ENCODE measurements around the gene SNX5. TPM values are rescaled to one million over a fixed set of nuclear protein-coding genes. Genes with fewer than 3 reads are reported as not detected.

Gene SNX5
- total RNA-seq, 1 donor from 2014 or later: 82.5 TPM

GRCh38 chr20:17902531-17903083 lies 66.0 kb downstream of the SNX5 start:
- Mint-ChIP-seq H3K9me3 (ENCODE audit: low read depth) (peaks cover 2% of the 10 kb centered on the region), H3K27ac (ENCODE audit: unreplicated experiment) (no peak overlapping the region), H3K4me1 (ENCODE audit: low read depth) (peaks cover 9% of the 10 kb centered on the region), H3K36me3 (ENCODE audit: low read depth) (peaks cover 3% of the 10 kb centered on the region), H3K27me3 (ENCODE audit: low read depth) (no peaks in the 10 kb centered on the region), H3K4me3 (ENCODE audit: unreplicated experiment) (no peak overlapping the region)
- TF ChIP-seq CTCF (IDR thresholded peaks at IDR 0.05): no peak
- no peak for DNase-seq (ENCODE audit: low spot score)

- H3K4me3 Mint-ChIP-seq (ENCODE audit: unreplicated experiment): no peak overlapping the region
- peaks cover 2% of the 10 kb centered on the region for H3K9me3 Mint-ChIP-seq (ENCODE audit: low read depth)
- no peaks in the 10 kb centered on the region for H3K27me3 Mint-ChIP-seq (ENCODE audit: low read depth)
- no peak for DNase-seq (ENCODE audit: low spot score)
- peaks cover 3% of the 10 kb centered on the region for H3K36me3 Mint-ChIP-seq (ENCODE audit: low read depth)
- H3K4me1 Mint-ChIP-seq (ENCODE audit: low read depth): peaks cover 15% of the 10 kb centered on the region
- no peak for TF ChIP-seq CTCF (IDR thresholded peaks at IDR 0.05)
- no peak overlapping the region for H3K27ac Mint-ChIP-seq (ENCODE audit: unreplicated experiment)
Observed at GRCh38 chr20:17901971-17902370, 66.6 kb downstream of the SNX5 start.

GRCh38 chr20:17898548-17898994 lies 70.0 kb downstream of the SNX5 start:
- H3K36me3 Mint-ChIP-seq (ENCODE audit: low read depth): no peaks in the 10 kb centered on the region
- no peaks in the 10 kb centered on the region for H3K27me3 Mint-ChIP-seq (ENCODE audit: low read depth)
- no peak overlapping the region for H3K27ac Mint-ChIP-seq (ENCODE audit: unreplicated experiment)
- no peak overlapping the region for H3K4me3 Mint-ChIP-seq (ENCODE audit: unreplicated experiment)
- peak; percentile 97 for TF ChIP-seq CTCF (IDR thresholded peaks at IDR 0.05)
- no peak for DNase-seq (ENCODE audit: low spot score)
- peaks cover 33% of the 10 kb centered on the region for H3K4me1 Mint-ChIP-seq (ENCODE audit: low read depth)
- H3K9me3 Mint-ChIP-seq (ENCODE audit: low read depth): peaks cover 2% of the 10 kb centered on the region

- Mint-ChIP-seq H3K27ac (ENCODE audit: unreplicated experiment) (no peak overlapping the region), H3K9me3 (ENCODE audit: low read depth) (peaks cover 4% of the 10 kb centered on the region), H3K27me3 (ENCODE audit: low read depth) (no peaks in the 10 kb centered on the region), H3K4me3 (ENCODE audit: unreplicated experiment) (no peak overlapping the region), H3K36me3 (ENCODE audit: low read depth) (no peaks in the 10 kb centered on the region), H3K4me1 (ENCODE audit: low read depth) (peaks cover 32% of the 10 kb centered on the region)
- no peak for DNase-seq (ENCODE audit: low spot score)
- no peak for TF ChIP-seq CTCF (IDR thresholded peaks at IDR 0.05)
Observed at GRCh38 chr20:17897566-17898307, 70.9 kb downstream of the SNX5 start.

- Mint-ChIP-seq H3K36me3 (ENCODE audit: low read depth) (peaks cover 2% of the 10 kb centered on the region), H3K4me1 (ENCODE audit: low read depth) (peaks cover 41% of the 10 kb centered on the region), H3K27me3 (ENCODE audit: low read depth) (no peaks in the 10 kb centered on the region), H3K27ac (ENCODE audit: unreplicated experiment) (no peak overlapping the region), H3K4me3 (ENCODE audit: unreplicated experiment) (no peak overlapping the region), H3K9me3 (ENCODE audit: low read depth) (peaks cover 4% of the 10 kb centered on the region)
- DNase-seq (ENCODE audit: low spot score): no peak
- TF ChIP-seq CTCF (IDR thresholded peaks at IDR 0.05): no peak
Observed at GRCh38 chr20:17896771-17897369, 71.7 kb downstream of the SNX5 start.

Measured in chondrocyte (in vitro differentiated cells).